ENCODE data around the gene CACNA2D2. TPM values are rescaled to one million over a fixed set of nuclear protein-coding genes. Genes with fewer than 3 reads are reported as not detected.

Gene CACNA2D2
- total RNA-seq, 1 experiment from 2014 or later = 0.59 TPM

DNA sequence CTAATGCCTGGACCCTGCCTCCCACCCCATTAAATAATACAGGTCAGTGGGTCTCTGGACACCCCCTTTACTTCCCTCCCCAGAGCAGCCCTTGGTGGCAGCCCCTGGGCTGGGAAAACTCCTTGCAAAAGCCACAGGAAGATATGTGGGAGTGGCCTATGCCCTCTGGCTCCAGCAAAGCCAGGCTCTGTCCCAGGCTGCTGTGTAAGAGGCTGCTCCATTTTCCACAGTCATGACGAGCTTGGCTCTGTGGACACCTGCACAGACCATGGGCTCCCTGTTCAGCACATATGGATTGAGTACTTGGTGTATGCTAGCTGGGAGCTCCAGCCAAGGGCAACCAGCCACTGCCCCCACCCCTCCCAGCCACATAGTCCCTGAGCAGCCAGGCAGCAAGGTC lies 13.0 kb downstream of the CACNA2D2 start:
- no peak overlapping the region for H3K4me3 ChIP-seq (ENCODE audit: low read depth in 2 of 2, low read length in 2 of 2)
- H3K4me1 ChIP-seq (ENCODE audit: control insufficient read depth, insufficient read depth, low read length) = no peaks in the 10 kb centered on the region
- in situ Hi-C loops (cut with HindIII; ENCODE audit: low pct_unique_long_range_greater_than_20kb, low sequenced_read_pairs) (no loop called here), intact Hi-C loops (cut with micrococcal nuclease; ENCODE audit: unreplicated experiment) (no loop called here)
- CTCF ChIA-PET = no interaction called here
- H3K36me3 ChIP-seq (ENCODE audit: control insufficient read depth, insufficient read depth, low read length) = no peaks in the 10 kb centered on the region
- no peak for DNase-seq (ENCODE audit: low read depth, low spot score)
- H3K27me3 ChIP-seq (ENCODE audit: control insufficient read depth, insufficient read depth, low read length) = no peaks in the 10 kb centered on the region
- TF ChIP-seq, protein P1, sequence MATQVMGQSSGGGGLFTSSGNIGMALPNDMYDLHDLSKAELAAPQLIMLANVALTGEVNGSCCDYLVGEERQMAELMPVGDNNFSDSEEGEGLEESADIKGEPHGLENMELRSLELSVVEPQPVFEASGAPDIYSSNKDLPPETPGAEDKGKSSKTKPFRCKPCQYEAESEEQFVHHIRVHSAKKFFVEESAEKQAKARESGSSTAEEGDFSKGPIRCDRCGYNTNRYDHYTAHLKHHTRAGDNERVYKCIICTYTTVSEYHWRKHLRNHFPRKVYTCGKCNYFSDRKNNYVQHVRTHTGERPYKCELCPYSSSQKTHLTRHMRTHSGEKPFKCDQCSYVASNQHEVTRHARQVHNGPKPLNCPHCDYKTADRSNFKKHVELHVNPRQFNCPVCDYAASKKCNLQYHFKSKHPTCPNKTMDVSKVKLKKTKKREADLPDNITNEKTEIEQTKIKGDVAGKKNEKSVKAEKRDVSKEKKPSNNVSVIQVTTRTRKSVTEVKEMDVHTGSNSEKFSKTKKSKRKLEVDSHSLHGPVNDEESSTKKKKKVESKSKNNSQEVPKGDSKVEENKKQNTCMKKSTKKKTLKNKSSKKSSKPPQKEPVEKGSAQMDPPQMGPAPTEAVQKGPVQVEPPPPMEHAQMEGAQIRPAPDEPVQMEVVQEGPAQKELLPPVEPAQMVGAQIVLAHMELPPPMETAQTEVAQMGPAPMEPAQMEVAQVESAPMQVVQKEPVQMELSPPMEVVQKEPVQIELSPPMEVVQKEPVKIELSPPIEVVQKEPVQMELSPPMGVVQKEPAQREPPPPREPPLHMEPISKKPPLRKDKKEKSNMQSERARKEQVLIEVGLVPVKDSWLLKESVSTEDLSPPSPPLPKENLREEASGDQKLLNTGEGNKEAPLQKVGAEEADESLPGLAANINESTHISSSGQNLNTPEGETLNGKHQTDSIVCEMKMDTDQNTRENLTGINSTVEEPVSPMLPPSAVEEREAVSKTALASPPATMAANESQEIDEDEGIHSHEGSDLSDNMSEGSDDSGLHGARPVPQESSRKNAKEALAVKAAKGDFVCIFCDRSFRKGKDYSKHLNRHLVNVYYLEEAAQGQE (IDR thresholded peaks at IDR 0.05; ENCODE audit: insufficient read depth in 1 of 2, low read depth in 2 of 2, low read length in 1 of 2) = no peak
- TF ChIP-seq, protein P2, sequence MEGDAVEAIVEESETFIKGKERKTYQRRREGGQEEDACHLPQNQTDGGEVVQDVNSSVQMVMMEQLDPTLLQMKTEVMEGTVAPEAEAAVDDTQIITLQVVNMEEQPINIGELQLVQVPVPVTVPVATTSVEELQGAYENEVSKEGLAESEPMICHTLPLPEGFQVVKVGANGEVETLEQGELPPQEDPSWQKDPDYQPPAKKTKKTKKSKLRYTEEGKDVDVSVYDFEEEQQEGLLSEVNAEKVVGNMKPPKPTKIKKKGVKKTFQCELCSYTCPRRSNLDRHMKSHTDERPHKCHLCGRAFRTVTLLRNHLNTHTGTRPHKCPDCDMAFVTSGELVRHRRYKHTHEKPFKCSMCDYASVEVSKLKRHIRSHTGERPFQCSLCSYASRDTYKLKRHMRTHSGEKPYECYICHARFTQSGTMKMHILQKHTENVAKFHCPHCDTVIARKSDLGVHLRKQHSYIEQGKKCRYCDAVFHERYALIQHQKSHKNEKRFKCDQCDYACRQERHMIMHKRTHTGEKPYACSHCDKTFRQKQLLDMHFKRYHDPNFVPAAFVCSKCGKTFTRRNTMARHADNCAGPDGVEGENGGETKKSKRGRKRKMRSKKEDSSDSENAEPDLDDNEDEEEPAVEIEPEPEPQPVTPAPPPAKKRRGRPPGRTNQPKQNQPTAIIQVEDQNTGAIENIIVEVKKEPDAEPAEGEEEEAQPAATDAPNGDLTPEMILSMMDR (IDR thresholded peaks at IDR 0.05) = no peak
- TF ChIP-seq SIN3A (IDR thresholded peaks at IDR 0.05; ENCODE audit: borderline replicate concordance, insufficient read depth, low read depth, low read length) (no peak), TCF7L2 (IDR thresholded peaks at IDR 0.05; ENCODE audit: low read depth, low read length) (no peak), POLR2AphosphoS5 (IDR thresholded peaks at IDR 0.05; ENCODE audit: low read depth, low read length) (no peak)
- H3K27ac ChIP-seq (ENCODE audit: low read length) = no peak overlapping the region
- 0 out of 2 replicates have a peak, but pooled peaks have one; percentile 36 for ATAC-seq
- BruUV-seq (replicated peaks) = no TSS peak
- no peaks in the 10 kb centered on the region for H3K9me3 ChIP-seq (ENCODE audit: control insufficient read depth, insufficient read depth, low read depth, low read length)
- POLR2A ChIA-PET = interaction anchor here (0.5 kb wide), 1 partner anchor 11 kb away, joined by 4 read pairs; no protein-coding TSS in a partner anchor

DNA sequence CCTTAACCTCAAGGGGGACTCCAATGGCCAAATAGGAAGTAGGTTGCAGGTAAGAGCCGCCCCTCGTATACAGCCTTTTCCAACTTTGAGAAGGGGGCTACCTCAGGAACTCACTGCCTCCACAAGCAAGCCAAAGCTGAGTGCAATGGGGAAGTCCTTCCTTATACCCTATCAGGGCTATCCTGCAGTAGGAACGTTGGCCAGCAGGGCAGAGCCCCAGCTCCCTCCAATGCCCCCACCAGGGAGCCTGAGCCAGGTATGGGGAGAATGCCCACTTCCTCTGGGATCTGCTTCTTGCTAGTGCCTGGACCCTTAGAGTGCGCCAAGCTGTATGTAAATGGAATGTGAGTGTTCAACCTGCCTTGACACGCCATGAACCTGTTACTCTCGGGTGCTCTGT lies 16.3 kb downstream of the CACNA2D2 start:
- no peak overlapping the region for H3K4me3 ChIP-seq (ENCODE audit: low read depth in 2 of 2, low read length in 2 of 2)
- no peaks in the 10 kb centered on the region for H3K27me3 ChIP-seq (ENCODE audit: control insufficient read depth, insufficient read depth, low read length)
- ATAC-seq (no peak), DNase-seq (ENCODE audit: low read depth, low spot score) (no peak)
- TF ChIP-seq TCF7L2 (IDR thresholded peaks at IDR 0.05; ENCODE audit: low read depth, low read length) (no peak), POLR2AphosphoS5 (IDR thresholded peaks at IDR 0.05; ENCODE audit: low read depth, low read length) (no peak), SIN3A (IDR thresholded peaks at IDR 0.05; ENCODE audit: borderline replicate concordance, insufficient read depth, low read depth, low read length) (no peak)
- TF ChIP-seq, protein P1 (IDR thresholded peaks at IDR 0.05; ENCODE audit: insufficient read depth in 1 of 2, low read depth in 2 of 2, low read length in 1 of 2) = no peak
- TF ChIP-seq, protein P2 (IDR thresholded peaks at IDR 0.05) = no peak
- POLR2A ChIA-PET = no interaction called here
- H3K27ac ChIP-seq (ENCODE audit: low read length) = no peak overlapping the region
- intact Hi-C loops (cut with micrococcal nuclease; ENCODE audit: unreplicated experiment) (no loop called here), in situ Hi-C loops (cut with HindIII; ENCODE audit: low pct_unique_long_range_greater_than_20kb, low sequenced_read_pairs) (no loop called here)
- no peaks in the 10 kb centered on the region for H3K9me3 ChIP-seq (ENCODE audit: control insufficient read depth, insufficient read depth, low read depth, low read length)
- CTCF ChIA-PET = no interaction called here
- H3K4me1 ChIP-seq (ENCODE audit: control insufficient read depth, insufficient read depth, low read length) = no peaks in the 10 kb centered on the region
- H3K36me3 ChIP-seq (ENCODE audit: control insufficient read depth, insufficient read depth, low read length) = no peaks in the 10 kb centered on the region
- no TSS peak for BruUV-seq (replicated peaks)
